HEK293 (cell line): Measurements from ENCODE around the gene ELMO1.

Experiments used
- CTCF ChIA-PET: fragments of 350-600 bp; formaldehyde crosslinking; extraction: SDS; loops from one replicate; lab custom pipeline; 2021; ENCODE audit warnings: antibody characterized with exemption; lab: Yijun Ruan, JAX
- POLR2A ChIA-PET: fragments of 300-600 bp; formaldehyde crosslinking; extraction: SDS; loops from one replicate; lab custom pipeline; 2020; ENCODE audit warnings: antibody characterized with exemption, inconsistent platforms; lab: Yijun Ruan, JAX
- H3K27ac ChIP-seq: fragments of 200-500 bp; sonication (Bioruptor generic); 2 replicates; pipeline ENCODE4 v1.5.1; 2014; ENCODE audit warnings: low read depth, low read length, control low read depth, inconsistent platforms; ENCODE audit errors: extremely low read depth
- H3K36me3 ChIP-seq, 2 experiments: fragments of 200-500 bp in 1 of 2; sonication (Bioruptor generic) in 1 of 2; 1 replicate in 1 of 2; 2 replicates in 1 of 2; pipeline ENCODE4 v1.5.1; 2014 to 2017; ENCODE audit warnings: inconsistent platforms in 2 of 2, low read length in 2 of 2; ENCODE audit not compliant: control insufficient read depth in 2 of 2, insufficient read depth in 1 of 2
- H3K4me1 ChIP-seq: fragments of 200-500 bp; sonication (Bioruptor generic); 2 replicates; pipeline ENCODE4 v1.5.1; 2014; ENCODE audit warnings: mild to moderate bottlenecking, low read length, inconsistent platforms; ENCODE audit not compliant: control insufficient read depth, insufficient read depth
- H3K4me3 ChIP-seq: 2 replicates; pipeline ENCODE4 v1.5.1; 2011; ENCODE audit warnings: low read depth, mild to moderate bottlenecking, control low read depth, low read length, moderate library complexity
- H3K9me3 ChIP-seq: fragments of 200-500 bp; sonication (Bioruptor generic); 2 replicates; pipeline ENCODE4 v1.5.1; 2014; ENCODE audit warnings: low read depth, low read length, inconsistent platforms; ENCODE audit not compliant: control insufficient read depth, insufficient read depth
- ZNF133 ChIP-seq: fragments of 450-650 bp; formaldehyde crosslinking; IDR thresholded peaks from 2 replicates; pipeline ENCODE4 v1.5.1; 2016; ENCODE audit warnings: missing biosample characterization, missing genetic modification characterization
- ZNF140 ChIP-seq: fragments of 450-650 bp; formaldehyde crosslinking; IDR thresholded peaks from 2 replicates; pipeline ENCODE4 v1.5.1; 2016; ENCODE audit warnings: missing biosample characterization, missing genetic modification characterization
- ZNF169 ChIP-seq: fragments of 450-650 bp; formaldehyde crosslinking; IDR thresholded peaks from 2 replicates; pipeline ENCODE4 v1.5.1; 2016; ENCODE audit warnings: missing biosample characterization, missing genetic modification characterization
- ZNF211 ChIP-seq: fragments of 450-650 bp; formaldehyde crosslinking; IDR thresholded peaks from 2 replicates; pipeline ENCODE4 v1.5.1; 2016; ENCODE audit warnings: low read depth, missing biosample characterization, missing genetic modification characterization
- ZNF221 ChIP-seq: fragments of 450-650 bp; formaldehyde crosslinking; IDR thresholded peaks from 2 replicates; pipeline ENCODE4 v1.5.1; 2017; ENCODE audit warnings: missing biosample characterization, missing genetic modification characterization, borderline replicate concordance
- ZNF23 ChIP-seq: fragments of 450-650 bp; formaldehyde crosslinking; IDR thresholded peaks from 2 replicates; pipeline ENCODE4 v1.5.1; 2016; ENCODE audit warnings: missing biosample characterization, missing genetic modification characterization, borderline replicate concordance
- ZNF292 ChIP-seq: fragments of 450-650 bp; formaldehyde crosslinking; IDR thresholded peaks from 2 replicates; pipeline ENCODE4 v1.5.1; 2016; ENCODE audit warnings: low read depth, missing biosample characterization, missing genetic modification characterization, borderline replicate concordance
- ZNF37A ChIP-seq: fragments of 450-650 bp; IDR thresholded peaks from 2 replicates; pipeline ENCODE4 v1.5.1; 2018; ENCODE audit warnings: missing biosample characterization, missing genetic modification characterization
- ZNF544 ChIP-seq: fragments of 450-650 bp; formaldehyde crosslinking; IDR thresholded peaks from 2 replicates; pipeline ENCODE4 v1.5.0; 2017; ENCODE audit warnings: missing biosample characterization, missing genetic modification characterization
- ZNF701 ChIP-seq: fragments of 450-650 bp; formaldehyde crosslinking; IDR thresholded peaks from 2 replicates; pipeline ENCODE4 v1.5.1; 2016; ENCODE audit warnings: missing biosample characterization, missing genetic modification characterization
- ZNF830 ChIP-seq: fragments of 450-650 bp; IDR thresholded peaks from 2 replicates; pipeline ENCODE4 v1.5.0; 2018; ENCODE audit warnings: missing biosample characterization, missing genetic modification characterization, low read depth, mild to moderate bottlenecking, moderate library complexity
- ZNF837 ChIP-seq: fragments of 450-650 bp; formaldehyde crosslinking; IDR thresholded peaks from 2 replicates; pipeline ENCODE4 v1.5.1; 2016; ENCODE audit warnings: missing biosample characterization, missing genetic modification characterization
- TF ChIP-seq, protein P1 (sequence below): fragments of 450-650 bp; formaldehyde crosslinking; conservative IDR thresholded peaks from 2 replicates; pipeline ENCODE4 v1.5.1; 2016; ENCODE audit warnings: low read depth, missing biosample characterization, missing genetic modification characterization
- TF ChIP-seq, protein P2 (sequence below): fragments of 450-650 bp; formaldehyde crosslinking; IDR thresholded peaks from 2 replicates; pipeline ENCODE4 v1.5.1; 2016; ENCODE audit warnings: missing biosample characterization, missing genetic modification characterization
- TF ChIP-seq, protein P3 (sequence below): fragments of 450-650 bp; formaldehyde crosslinking; IDR thresholded peaks from 2 replicates; pipeline ENCODE4 v1.5.1; 2016; ENCODE audit warnings: missing biosample characterization, missing genetic modification characterization, borderline replicate concordance
- TF ChIP-seq, protein P4 (sequence below): fragments of 450-650 bp; formaldehyde crosslinking; IDR thresholded peaks from 2 replicates; pipeline ENCODE4 v1.5.1; 2017; ENCODE audit warnings: missing biosample characterization, missing genetic modification characterization
- TF ChIP-seq, protein P5 (sequence below): fragments of 450-650 bp; formaldehyde crosslinking; IDR thresholded peaks from 2 replicates; pipeline ENCODE4 v1.5.1; 2016; ENCODE audit warnings: missing biosample characterization, missing genetic modification characterization
- TF ChIP-seq, protein P6 (sequence below): fragments of 450-650 bp; formaldehyde crosslinking; IDR thresholded peaks from 2 replicates; pipeline ENCODE4 v1.5.1; 2017; ENCODE audit warnings: missing biosample characterization, missing genetic modification characterization
- TF ChIP-seq, protein P7 (sequence below): fragments of 450-650 bp; formaldehyde crosslinking; IDR thresholded peaks from 2 replicates; pipeline ENCODE4 v1.5.1; 2016; ENCODE audit warnings: missing biosample characterization, missing genetic modification characterization

Gene ELMO1

DNA sequence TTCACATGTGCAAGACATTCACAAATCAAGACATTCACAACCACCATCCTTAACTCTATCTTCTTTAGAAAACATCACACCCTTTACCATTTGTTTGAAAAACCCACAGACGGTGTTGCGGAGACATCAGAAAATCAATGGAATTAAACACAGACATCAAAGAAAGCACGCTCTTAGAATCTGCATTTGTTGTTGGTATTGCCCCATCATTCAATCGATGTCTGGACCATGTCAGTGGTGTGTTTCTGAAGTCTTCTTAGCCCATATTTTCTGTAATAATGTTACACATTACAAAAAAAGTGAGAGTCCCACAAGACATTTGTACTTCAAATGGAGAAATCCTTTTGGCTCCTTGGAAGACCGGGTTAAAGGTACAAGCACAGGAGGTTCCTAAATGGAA is 550.5 kb downstream of the ELMO1 start:
- CTCF ChIA-PET: no interaction called here
- TF ChIP-seq, protein P1, sequence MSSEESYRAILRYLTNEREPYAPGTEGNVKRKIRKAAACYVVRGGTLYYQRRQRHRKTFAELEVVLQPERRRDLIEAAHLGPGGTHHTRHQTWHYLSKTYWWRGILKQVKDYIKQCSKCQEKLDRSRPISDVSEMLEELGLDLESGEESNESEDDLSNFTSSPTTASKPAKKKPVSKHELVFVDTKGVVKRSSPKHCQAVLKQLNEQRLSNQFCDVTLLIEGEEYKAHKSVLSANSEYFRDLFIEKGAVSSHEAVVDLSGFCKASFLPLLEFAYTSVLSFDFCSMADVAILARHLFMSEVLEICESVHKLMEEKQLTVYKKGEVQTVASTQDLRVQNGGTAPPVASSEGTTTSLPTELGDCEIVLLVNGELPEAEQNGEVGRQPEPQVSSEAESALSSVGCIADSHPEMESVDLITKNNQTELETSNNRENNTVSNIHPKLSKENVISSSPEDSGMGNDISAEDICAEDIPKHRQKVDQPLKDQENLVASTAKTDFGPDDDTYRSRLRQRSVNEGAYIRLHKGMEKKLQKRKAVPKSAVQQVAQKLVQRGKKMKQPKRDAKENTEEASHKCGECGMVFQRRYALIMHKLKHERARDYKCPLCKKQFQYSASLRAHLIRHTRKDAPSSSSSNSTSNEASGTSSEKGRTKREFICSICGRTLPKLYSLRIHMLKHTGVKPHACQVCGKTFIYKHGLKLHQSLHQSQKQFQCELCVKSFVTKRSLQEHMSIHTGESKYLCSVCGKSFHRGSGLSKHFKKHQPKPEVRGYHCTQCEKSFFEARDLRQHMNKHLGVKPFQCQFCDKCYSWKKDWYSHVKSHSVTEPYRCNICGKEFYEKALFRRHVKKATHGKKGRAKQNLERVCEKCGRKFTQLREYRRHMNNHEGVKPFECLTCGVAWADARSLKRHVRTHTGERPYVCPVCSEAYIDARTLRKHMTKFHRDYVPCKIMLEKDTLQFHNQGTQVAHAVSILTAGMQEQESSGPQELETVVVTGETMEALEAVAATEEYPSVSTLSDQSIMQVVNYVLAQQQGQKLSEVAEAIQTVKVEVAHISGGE (tag by site-specific recombination): no peak
- TF ChIP-seq ZNF169 (no peak), ZNF837 (tag by site-specific recombination) (no peak), ZNF140 (no peak), ZNF211 (tag by site-specific recombination) (no peak), ZNF292 (tag by site-specific recombination) (no peak), ZNF830 (tag by site-specific recombination) (no peak), ZNF23 (tag by site-specific recombination) (no peak), ZNF544 (tag by site-specific recombination) (no peak), ZNF221 (tag by site-specific recombination) (no peak), ZNF133 (tag by site-specific recombination) (no peak), ZNF37A (no peak), ZNF701 (tag by site-specific recombination) (no peak)
- TF ChIP-seq, protein P2, sequence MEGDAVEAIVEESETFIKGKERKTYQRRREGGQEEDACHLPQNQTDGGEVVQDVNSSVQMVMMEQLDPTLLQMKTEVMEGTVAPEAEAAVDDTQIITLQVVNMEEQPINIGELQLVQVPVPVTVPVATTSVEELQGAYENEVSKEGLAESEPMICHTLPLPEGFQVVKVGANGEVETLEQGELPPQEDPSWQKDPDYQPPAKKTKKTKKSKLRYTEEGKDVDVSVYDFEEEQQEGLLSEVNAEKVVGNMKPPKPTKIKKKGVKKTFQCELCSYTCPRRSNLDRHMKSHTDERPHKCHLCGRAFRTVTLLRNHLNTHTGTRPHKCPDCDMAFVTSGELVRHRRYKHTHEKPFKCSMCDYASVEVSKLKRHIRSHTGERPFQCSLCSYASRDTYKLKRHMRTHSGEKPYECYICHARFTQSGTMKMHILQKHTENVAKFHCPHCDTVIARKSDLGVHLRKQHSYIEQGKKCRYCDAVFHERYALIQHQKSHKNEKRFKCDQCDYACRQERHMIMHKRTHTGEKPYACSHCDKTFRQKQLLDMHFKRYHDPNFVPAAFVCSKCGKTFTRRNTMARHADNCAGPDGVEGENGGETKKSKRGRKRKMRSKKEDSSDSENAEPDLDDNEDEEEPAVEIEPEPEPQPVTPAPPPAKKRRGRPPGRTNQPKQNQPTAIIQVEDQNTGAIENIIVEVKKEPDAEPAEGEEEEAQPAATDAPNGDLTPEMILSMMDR (tag by site-specific recombination): no peak
- TF ChIP-seq, protein P3, sequence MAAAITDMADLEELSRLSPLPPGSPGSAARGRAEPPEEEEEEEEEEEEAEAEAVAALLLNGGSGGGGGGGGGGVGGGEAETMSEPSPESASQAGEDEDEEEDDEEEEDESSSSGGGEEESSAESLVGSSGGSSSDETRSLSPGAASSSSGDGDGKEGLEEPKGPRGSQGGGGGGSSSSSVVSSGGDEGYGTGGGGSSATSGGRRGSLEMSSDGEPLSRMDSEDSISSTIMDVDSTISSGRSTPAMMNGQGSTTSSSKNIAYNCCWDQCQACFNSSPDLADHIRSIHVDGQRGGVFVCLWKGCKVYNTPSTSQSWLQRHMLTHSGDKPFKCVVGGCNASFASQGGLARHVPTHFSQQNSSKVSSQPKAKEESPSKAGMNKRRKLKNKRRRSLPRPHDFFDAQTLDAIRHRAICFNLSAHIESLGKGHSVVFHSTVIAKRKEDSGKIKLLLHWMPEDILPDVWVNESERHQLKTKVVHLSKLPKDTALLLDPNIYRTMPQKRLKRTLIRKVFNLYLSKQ (tag by site-specific recombination): no peak
- TF ChIP-seq, protein P4, sequence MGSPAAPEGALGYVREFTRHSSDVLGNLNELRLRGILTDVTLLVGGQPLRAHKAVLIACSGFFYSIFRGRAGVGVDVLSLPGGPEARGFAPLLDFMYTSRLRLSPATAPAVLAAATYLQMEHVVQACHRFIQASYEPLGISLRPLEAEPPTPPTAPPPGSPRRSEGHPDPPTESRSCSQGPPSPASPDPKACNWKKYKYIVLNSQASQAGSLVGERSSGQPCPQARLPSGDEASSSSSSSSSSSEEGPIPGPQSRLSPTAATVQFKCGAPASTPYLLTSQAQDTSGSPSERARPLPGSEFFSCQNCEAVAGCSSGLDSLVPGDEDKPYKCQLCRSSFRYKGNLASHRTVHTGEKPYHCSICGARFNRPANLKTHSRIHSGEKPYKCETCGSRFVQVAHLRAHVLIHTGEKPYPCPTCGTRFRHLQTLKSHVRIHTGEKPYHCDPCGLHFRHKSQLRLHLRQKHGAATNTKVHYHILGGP: no peak
- TF ChIP-seq, protein P5, sequence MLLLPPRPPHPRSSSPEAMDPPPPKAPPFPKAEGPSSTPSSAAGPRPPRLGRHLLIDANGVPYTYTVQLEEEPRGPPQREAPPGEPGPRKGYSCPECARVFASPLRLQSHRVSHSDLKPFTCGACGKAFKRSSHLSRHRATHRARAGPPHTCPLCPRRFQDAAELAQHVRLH (tag by site-specific recombination): no peak
- TF ChIP-seq, protein P6, sequence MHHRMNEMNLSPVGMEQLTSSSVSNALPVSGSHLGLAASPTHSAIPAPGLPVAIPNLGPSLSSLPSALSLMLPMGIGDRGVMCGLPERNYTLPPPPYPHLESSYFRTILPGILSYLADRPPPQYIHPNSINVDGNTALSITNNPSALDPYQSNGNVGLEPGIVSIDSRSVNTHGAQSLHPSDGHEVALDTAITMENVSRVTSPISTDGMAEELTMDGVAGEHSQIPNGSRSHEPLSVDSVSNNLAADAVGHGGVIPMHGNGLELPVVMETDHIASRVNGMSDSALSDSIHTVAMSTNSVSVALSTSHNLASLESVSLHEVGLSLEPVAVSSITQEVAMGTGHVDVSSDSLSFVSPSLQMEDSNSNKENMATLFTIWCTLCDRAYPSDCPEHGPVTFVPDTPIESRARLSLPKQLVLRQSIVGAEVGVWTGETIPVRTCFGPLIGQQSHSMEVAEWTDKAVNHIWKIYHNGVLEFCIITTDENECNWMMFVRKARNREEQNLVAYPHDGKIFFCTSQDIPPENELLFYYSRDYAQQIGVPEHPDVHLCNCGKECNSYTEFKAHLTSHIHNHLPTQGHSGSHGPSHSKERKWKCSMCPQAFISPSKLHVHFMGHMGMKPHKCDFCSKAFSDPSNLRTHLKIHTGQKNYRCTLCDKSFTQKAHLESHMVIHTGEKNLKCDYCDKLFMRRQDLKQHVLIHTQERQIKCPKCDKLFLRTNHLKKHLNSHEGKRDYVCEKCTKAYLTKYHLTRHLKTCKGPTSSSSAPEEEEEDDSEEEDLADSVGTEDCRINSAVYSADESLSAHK: no peak
- TF ChIP-seq, protein P7, sequence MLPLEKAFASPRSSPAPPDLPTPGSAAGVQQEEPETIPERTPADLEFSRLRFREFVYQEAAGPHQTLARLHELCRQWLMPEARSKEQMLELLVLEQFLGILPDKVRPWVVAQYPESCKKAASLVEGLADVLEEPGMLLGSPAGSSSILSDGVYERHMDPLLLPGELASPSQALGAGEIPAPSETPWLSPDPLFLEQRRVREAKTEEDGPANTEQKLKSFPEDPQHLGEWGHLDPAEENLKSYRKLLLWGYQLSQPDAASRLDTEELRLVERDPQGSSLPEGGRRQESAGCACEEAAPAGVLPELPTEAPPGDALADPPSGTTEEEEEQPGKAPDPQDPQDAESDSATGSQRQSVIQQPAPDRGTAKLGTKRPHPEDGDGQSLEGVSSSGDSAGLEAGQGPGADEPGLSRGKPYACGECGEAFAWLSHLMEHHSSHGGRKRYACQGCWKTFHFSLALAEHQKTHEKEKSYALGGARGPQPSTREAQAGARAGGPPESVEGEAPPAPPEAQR (tag by site-specific recombination): no peak
- TF ChIP-seq, all 188 proteins: peak for 0

More for the DNA sequence above, 550.5 kb downstream of the ELMO1 start:
- H3K27ac ChIP-seq: no peak overlapping the region
- H3K9me3 ChIP-seq: no peaks in the 10 kb centered on the region
- no peaks in the 10 kb centered on the region for H3K36me3 ChIP-seq
- no peak overlapping the region for H3K4me3 ChIP-seq
- no peaks in the 10 kb centered on the region for H3K4me1 ChIP-seq
- POLR2A ChIA-PET: no interaction called here
